H1 (cell line): ENCODE results near the gene BSPRY. TPM values are rescaled to one million over a fixed set of nuclear protein-coding genes. Genes with fewer than 3 reads are reported as not detected.

Experiments
- HDAC6 ChIP-seq: IDR thresholded peaks from one replicate; pipeline ENCODE4 v1.7.1; 2012; ENCODE audit warnings: low read depth, mild to moderate bottlenecking, inconsistent platforms, low read length, moderate library complexity
- KDM5A ChIP-seq: fragments of 200-600 bp; IDR thresholded peaks from 2 replicates; pipeline ENCODE4 v1.7.1; 2012; ENCODE audit warnings: mild to moderate bottlenecking, low read length, inconsistent platforms, mixed read lengths
- POLR2AphosphoS5 ChIP-seq: IDR thresholded peaks from 2 replicates; pipeline ENCODE4 v1.6.1; 2011; ENCODE audit warnings: low read depth, low read length
- POU5F1 ChIP-seq: IDR thresholded peaks from 2 replicates; pipeline ENCODE4 v1.6.1; 2011; ENCODE audit warnings: low read depth, mild to moderate bottlenecking, low read length, moderate library complexity
- RNF2 ChIP-seq: fragments of 200-900, 300-1000 bp; sonication (generic); IDR thresholded peaks from 2 replicates; pipeline ENCODE4 v1.7.1; 2016; ENCODE audit warnings: borderline replicate concordance, low read depth, mild to moderate bottlenecking, antibody characterized with exemption, low read length; ENCODE audit not compliant: poor library complexity, severe bottlenecking; ENCODE audit errors: missing control alignments
- polyA plus RNA-seq, 7 experiments: library from polyadenylated mRNA; depleted of rRNA in 3 of 7; stranded (reverse) in 5 of 7; unstranded in 2 of 7; fragments of >200 nt in 5 of 7; fragments of 200-250 nt in 2 of 7; gene quantifications; 1 replicate in 5 of 7; 2 replicates in 1 of 7; 4 replicates in 1 of 7; pipeline versions ENCODE4 v1.2.1 to v1.2.3, GENCODE V29; 2011 to 2013; ENCODE audit warnings: missing spikeins in 2 of 7, mixed read lengths in 2 of 7
- total RNA-seq: library from RNA; stranded (reverse); fragmentation: NEBNext Ultra II Directional; extraction: Animal tissue kit (Norgen Biotek cat#: 25700); gene quantifications from 2 replicates; pipeline ENCODE4 v1.2.1, GENCODE V29; 2021

The BSPRY gene
- total and polyA plus RNA-seq, 2 of the 8 experiments (the other 6 are each of a cell fraction or from before 2014, with no cell fraction given): 5.5 to 10.9 TPM

- no peak for TF ChIP-seq RNF2
- TF ChIP-seq POU5F1: no peak
- TF ChIP-seq KDM5A: no peak
- TF ChIP-seq HDAC6: no peak
- no peak for TF ChIP-seq POLR2AphosphoS5
These were observed 3.1 kb downstream of the BSPRY start (continued) for GRCh38 chr9:113352411-113352810.
